Activated T-cell treated with anti-CD3 and anti-CD28 coated beads, Interleukin-2, amount 50 U/mL, for 4 hours (primary cell): ENCODE data around the gene ZBTB39. TPM values are rescaled to one million over a fixed set of nuclear protein-coding genes. Genes with fewer than 3 reads are reported as not detected.
A peak's percentile ranks its signal among the peaks of the same experiment; 100 is the strongest.
"Not testable (repeated sequence)": the region's sequence is repeated elsewhere in the genome, so short reads cannot be mapped to it uniquely, and the experiment has no call there.

ENCODE experiments used
- ATAC-seq, 2 donors: fragments of 200-7000 bp; cut with Tn5 transposase; one replicate each; pipeline ENCODE4 v1.10.0; 2021
- DNase-seq: peaks from one replicate; pipeline ENCODE4 v3.0.0-alpha.2; 2020
- H3K27me3 Mint-ChIP-seq: one replicate; pipeline ENCODE4 v1.8.0; 2021; ENCODE audit warnings: low read depth, mixed read lengths
- H3K36me3 Mint-ChIP-seq: one replicate; pipeline ENCODE4 v1.8.0; 2022; ENCODE audit warnings: mixed read lengths; ENCODE audit not compliant: insufficient read depth
- H3K4me1 Mint-ChIP-seq: one replicate; pipeline ENCODE4 v1.8.0; 2021; ENCODE audit warnings: low read depth, mixed read lengths
- H3K4me3 Mint-ChIP-seq: one replicate; pipeline ENCODE4 v1.8.0; 2021; ENCODE audit warnings: mild to moderate bottlenecking, moderate library complexity, mixed read lengths
- H3K9me3 Mint-ChIP-seq: one replicate; pipeline ENCODE4 v1.8.0; 2021; ENCODE audit warnings: mixed read lengths
- total RNA-seq, 3 donors: library from RNA; stranded (reverse); gene quantifications; one replicate each; pipeline ENCODE4 v1.2.1, GENCODE V29; 2021

Gene ZBTB39
- total RNA-seq, 3 donors from 2014 or later = 9.5 to 10.6 (median 9.7) TPM

DNA sequence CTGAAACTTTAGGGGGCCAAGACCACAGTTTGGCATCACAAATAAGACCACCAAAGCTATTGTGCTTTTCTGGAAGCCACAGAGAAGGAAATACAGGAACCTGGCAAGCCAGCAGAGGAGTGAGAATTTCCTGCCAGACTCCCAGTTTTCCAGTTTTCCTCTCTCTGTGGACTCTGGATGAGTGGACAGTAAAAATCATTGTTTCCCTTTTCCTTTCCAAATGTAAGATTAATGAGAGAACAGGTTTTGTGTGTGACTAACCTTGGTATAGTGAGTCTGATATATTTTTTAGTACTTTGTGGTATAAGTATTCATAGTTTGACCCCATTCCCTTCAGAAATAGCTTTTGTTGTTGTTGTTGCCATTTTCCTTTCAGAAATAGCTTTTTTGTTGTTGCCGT, 12.6 kb upstream of the ZBTB39 start:
- DNase-seq = no peak
- no peaks in the 10 kb centered on the region for H3K36me3 Mint-ChIP-seq
- peaks cover 6% of the 10 kb centered on the region for H3K27me3 Mint-ChIP-seq
- peaks cover 16% of the 10 kb centered on the region for H3K4me1 Mint-ChIP-seq
- H3K4me3 Mint-ChIP-seq = no peak overlapping the region
- H3K9me3 Mint-ChIP-seq = no peaks in the 10 kb centered on the region
- no peak for ATAC-seq

DNA sequence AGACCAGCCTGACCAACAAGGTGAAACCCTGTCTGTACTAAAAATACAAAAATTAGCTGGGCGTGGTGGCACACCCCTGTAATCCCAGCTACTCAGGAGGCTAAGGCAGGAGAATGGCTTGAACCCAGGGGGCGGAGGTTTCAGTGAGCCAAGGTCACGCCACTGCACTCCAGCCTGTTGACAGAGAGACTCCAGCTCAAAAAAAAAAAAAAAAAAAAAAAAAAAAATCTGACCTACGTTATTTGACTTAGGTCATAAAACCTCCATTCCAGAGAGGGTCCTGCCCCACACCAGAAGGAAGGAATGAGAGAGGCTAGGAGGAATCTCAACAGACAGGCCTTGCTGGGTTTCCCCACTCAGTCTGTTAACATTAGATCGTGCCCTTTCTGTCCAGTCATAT, 12.0 kb upstream of the ZBTB39 start:
- H3K4me3 Mint-ChIP-seq, ATAC-seq, H3K9me3 Mint-ChIP-seq, DNase-seq, H3K27me3 Mint-ChIP-seq, H3K36me3 Mint-ChIP-seq: not testable (repeated sequence)
- peaks cover 16% of the 10 kb centered on the region for H3K4me1 Mint-ChIP-seq

DNA sequence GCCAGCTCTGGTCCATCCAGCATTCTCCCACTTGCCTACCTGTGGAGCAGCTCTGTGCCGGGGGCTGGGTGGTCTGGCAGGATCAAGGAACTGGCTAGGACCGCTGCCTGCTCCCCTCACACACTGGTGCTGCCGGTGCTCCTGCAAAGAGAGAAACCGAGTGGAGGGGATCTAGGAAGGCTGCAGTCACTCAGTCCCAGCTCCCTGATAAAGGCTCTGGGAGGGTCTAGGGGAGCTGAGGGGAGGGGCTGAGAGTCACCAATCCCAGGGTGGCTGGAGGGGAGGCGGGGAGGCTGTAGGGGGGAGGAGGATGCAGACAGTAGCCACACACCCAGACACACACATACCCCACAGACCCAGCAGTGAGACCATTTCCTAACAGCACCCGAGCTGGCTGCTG, 10.0 kb upstream of the ZBTB39 start, which contains the start of gene TAC3:
Gene TAC3 (minus strand): TSS at position 182 of the 400 bp plus-strand sequence. CDS start 732 bp downstream, outside the sequence.
- peaks cover 30% of the 10 kb centered on the region for H3K4me1 Mint-ChIP-seq
- no peaks in the 10 kb centered on the region for H3K9me3 Mint-ChIP-seq
- no peaks in the 10 kb centered on the region for H3K36me3 Mint-ChIP-seq
- no peak for ATAC-seq
- no peak within 1 kb of the TSS for H3K4me3 Mint-ChIP-seq
- no peak for DNase-seq
- peaks cover 7% of the 10 kb centered on the region for H3K27me3 Mint-ChIP-seq

DNA sequence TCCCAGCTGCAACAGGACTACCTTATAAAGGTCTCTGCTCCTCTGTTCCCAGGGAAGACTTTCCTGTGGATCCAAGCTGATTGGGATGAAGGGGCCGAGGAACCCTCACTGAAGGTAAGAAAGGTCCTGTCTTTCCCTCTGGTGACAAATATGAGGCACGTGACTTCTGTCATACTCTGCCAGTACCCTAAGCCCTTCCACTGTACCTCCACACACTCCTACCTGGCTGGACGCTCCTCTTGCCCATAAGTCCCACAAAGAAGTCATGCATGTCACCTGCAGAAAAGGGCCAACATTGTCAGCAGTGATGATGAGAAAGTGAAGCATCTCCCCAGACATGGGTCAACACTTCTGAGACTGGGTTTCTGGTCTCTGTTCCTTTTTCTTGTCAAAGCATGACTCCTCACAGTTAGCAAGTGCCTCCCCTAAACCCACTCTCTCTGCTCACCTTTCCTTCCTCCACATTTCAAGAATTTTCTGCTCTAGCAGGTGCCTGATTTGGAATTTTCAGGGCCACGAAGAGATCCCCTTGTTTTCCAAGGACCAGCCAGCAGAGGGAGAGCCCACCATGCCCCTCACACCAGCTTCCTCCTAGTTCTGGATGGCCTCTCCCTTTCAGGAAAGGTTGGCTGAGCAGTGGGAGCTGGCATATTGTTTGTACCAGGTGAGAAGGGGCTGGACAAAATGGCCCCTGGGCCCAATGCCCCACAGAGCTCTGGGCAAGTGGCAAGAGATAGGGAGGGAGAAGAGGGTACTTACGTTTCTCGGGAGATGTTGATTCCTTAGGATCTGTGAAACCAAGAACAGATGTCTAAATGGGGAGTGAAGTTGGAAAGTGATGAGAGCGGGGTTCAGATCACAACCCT, 6.5 kb upstream of the ZBTB39 start:
- DNase-seq (no peak), ATAC-seq (no peak)
- H3K27me3 Mint-ChIP-seq = peaks cover 7% of the 10 kb centered on the region
- H3K4me3 Mint-ChIP-seq = no peak overlapping the region
- no peaks in the 10 kb centered on the region for H3K9me3 Mint-ChIP-seq
- H3K36me3 Mint-ChIP-seq = no peaks in the 10 kb centered on the region
- peaks cover 31% of the 10 kb centered on the region for H3K4me1 Mint-ChIP-seq

DNA sequence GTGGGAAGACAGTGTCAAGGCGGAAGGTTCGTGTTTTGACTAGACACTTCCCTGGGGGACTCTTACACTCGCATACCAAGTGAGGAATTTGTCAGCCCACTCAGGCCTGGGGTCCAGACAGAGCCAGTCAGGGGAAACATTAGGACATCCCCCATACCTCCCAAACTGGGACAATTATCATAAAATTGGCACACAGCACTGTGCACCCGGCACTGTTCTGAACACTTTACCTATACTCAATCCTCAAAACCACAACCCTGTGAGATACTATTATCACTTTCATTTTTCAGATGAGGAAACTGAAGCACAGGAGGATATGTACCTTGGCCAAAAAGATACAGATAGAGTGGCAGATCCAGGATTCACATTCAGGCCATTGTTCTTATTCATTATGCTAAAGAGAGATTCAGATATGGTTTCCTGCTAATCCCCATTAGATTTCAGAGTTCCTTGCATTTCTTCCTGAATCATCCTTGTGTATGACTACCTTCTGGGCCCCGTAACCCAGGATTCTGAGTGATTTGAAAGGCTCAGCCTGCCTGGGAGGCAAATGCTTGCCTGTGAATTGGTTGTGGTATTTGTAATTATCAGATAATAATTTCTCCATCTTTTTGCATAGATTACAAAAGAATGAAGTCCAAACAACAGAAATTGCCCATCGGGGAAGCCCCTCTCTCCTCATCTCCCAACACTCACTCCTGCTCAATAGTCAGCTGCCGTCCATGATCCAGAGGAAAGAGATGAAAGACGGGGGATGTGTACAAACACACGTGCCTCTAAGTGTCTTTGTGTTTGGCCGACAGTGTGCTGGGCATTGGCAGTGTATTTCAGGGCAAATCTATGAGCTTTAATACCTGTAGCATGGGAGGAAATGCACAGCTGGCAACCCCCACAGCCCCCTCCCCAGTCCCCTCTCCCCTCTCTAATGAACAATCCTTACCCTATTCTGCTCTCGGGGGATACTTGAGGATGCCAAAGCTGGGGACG, 5.4 kb upstream of the ZBTB39 start:
- peaks cover 41% of the 10 kb centered on the region for H3K4me1 Mint-ChIP-seq

DNA sequence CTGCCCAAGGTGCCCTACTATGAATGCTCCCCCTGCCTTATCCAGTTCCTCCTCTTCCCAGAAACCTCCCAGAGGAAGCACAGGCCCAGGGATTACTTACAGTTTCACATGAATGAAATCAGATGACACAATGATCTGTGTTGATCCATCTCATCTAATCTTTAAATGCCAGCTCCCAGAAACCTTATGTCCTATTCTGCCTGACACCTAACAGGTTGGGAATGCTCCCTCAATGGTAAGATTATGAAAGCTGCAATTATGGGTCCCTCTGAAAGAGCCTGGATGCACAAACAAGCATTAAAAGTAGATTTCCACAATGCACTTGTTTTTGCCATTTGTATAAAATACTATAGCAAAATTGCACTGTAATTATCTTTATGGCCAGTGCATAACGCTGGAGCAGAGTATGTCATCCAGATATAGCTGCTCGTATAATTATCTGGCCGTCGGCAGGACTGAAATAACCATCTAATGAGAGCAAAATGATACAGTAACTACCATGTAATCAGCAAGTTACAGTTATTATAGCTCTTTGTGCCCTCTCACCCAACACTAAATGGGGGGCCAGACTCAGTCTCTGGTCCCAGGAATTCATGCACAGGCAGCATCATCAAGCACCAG, 4.4 kb upstream of the ZBTB39 start:
- Mint-ChIP-seq H3K4me1 (peaks cover 43% of the 10 kb centered on the region), H3K9me3 (no peaks in the 10 kb centered on the region), H3K27me3 (peaks cover 7% of the 10 kb centered on the region), H3K36me3 (no peaks in the 10 kb centered on the region), H3K4me3 (no peak overlapping the region)
- DNase-seq (no peak), ATAC-seq (no peak)

More for the DNA sequence above, 5.4 kb upstream of the ZBTB39 start:
- ATAC-seq (peak; percentile 69 to 78), DNase-seq (no peak)
- Mint-ChIP-seq H3K36me3 (no peaks in the 10 kb centered on the region), H3K27me3 (peaks cover 7% of the 10 kb centered on the region), H3K4me3 (peak overlapping the region; percentile 30), H3K9me3 (no peaks in the 10 kb centered on the region)

DNA sequence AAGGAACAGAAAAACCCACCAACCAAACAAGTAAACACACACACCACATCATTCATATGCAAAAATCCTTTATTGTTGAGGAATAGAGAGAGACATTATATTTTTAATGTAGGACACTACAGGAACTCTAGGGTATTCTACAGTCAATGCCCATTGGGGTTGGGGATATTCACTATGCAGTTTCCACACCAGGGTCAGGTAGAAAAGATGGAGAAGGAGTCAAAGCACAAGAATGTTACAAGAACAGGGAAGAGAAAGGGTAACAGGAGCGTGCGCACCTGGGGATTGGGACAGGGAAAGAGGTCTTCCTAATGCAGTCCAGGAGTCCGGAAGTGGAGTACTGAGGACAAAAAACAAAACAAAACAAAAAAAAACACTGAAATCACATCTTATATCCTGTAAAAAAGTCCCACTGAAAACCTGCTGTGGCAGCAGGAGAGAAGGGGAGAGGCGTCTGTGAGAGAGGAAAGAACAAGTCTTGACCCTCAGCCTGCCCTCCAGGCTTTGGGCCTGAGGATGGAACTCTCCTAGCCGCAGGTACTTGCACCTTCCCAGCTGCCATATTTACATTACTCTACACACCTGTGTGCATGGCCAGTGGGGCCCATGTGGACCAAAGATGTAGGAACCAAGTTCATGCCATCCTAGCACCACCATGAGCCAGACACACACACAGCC, 3.7 kb upstream of the ZBTB39 start:
- Mint-ChIP-seq H3K36me3 (peaks cover 3% of the 10 kb centered on the region), H3K4me1 (peaks cover 49% of the 10 kb centered on the region)
- DNase-seq = no peak

DNA sequence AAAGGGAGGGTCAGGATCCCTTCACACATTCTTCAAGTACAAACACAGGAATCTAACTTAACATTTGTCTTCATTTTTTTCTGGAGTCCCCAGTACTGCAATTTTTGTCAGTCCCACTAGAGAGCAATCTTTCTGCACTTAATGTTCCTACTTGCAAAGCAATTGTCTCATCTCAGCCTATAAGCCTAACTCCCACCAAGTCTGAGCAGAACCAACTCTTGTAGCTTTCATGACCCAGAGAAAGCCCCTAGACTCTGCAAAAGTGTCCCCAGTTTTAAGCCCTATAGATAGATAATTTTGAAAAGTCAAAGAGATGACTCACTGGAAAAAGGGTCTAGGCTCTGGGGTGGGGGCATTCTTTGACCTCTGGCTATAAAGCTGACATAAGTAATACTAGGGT, 1.8 kb upstream of the ZBTB39 start:
- no peak overlapping the region for H3K4me3 Mint-ChIP-seq
- H3K9me3 Mint-ChIP-seq = no peaks in the 10 kb centered on the region
- H3K36me3 Mint-ChIP-seq = peaks cover 17% of the 10 kb centered on the region
- H3K27me3 Mint-ChIP-seq = no peaks in the 10 kb centered on the region
- H3K4me1 Mint-ChIP-seq = peaks cover 59% of the 10 kb centered on the region
- DNase-seq = no peak
- ATAC-seq = peak in 1 of 2 donors; percentile 20

More for the DNA sequence above, 3.7 kb upstream of the ZBTB39 start:
- ATAC-seq = no peak
- H3K27me3 Mint-ChIP-seq = peaks cover 6% of the 10 kb centered on the region
- no peaks in the 10 kb centered on the region for H3K9me3 Mint-ChIP-seq
- H3K4me3 Mint-ChIP-seq = no peak overlapping the region

DNA sequence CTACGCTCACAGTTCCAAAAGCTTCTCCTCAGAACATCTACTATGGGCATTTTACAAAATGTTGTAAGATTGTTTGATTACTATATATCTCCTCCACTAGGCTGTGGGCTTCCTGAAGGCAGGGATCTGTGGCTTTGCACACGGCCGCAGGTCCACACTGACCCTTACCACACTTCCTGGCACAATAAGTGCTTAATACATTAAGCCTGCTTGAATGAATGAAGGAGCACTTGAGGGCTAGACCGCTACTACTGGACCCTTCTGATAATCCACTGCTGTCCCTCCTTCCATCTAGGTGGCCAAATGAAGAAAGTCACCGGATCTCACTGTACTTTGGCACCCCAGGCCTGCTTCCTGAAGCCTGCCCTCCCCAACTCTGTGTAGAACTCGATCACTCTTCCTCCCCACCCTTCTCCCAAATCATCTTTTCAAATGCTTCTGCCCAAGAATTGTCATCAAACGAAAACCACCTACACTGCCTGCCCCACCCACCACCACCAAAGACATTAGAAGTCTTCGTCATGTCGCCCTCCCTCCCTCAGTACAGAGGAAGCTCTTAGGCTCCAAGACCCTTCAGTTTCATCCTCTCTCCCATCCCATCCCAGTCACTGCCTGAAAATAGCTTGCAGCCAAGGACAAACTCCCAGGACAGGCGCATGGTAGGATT, 596 bp upstream of the ZBTB39 start:
- peak; percentile 20 to 21 for ATAC-seq
- H3K4me3 Mint-ChIP-seq = peak overlapping the region; percentile 89
- no peaks in the 10 kb centered on the region for H3K27me3 Mint-ChIP-seq
- DNase-seq = peak; percentile 27
- peaks cover 25% of the 10 kb centered on the region for H3K36me3 Mint-ChIP-seq
- no peaks in the 10 kb centered on the region for H3K9me3 Mint-ChIP-seq
- peaks cover 58% of the 10 kb centered on the region for H3K4me1 Mint-ChIP-seq

DNA sequence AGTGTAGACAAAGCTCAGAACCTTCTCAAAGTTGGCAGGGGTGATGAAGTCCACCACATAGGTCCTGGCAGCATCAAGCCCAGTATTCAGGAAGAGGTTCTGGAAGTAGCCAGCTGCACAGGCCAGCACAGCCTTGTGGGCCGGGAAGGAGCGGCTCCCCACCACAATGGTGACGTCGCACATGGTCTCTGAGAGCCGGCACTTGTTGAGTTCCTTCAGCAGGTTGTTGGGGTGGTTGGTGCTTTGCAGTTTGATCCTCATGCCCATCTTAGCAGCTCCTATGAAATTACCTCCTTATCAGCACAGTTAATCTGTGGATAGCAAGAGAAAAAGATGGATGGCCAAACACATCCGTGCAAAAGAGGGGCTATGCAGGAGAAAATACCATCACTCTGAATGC, 1.7 kb downstream of the ZBTB39 start:
- no peak for DNase-seq
- no peak for ATAC-seq
- Mint-ChIP-seq H3K4me3 (peak overlapping the region; percentile 95), H3K4me1 (peaks cover 68% of the 10 kb centered on the region), H3K9me3 (no peaks in the 10 kb centered on the region), H3K36me3 (peaks cover 36% of the 10 kb centered on the region), H3K27me3 (no peaks in the 10 kb centered on the region)

DNA sequence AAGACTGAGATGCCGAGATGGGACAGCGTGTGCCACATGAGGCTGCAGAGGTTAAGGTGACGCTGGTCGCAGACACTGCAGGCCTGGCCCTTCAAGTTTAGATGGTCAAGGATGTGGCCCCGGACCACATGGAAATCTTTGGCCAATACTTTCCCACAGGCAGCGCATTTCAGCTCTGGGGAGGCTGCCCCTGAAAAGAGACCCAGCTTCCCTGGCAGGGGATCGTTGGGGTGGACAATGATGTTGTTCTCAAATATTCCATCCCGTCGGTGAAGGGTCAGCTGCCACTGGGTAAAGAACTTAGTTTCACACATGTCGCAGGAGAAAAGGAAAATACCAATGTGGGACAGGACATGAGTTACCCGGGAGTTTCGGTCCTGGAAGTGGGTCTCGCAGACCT, 3.0 kb downstream of the ZBTB39 start:
- peaks cover 40% of the 10 kb centered on the region for H3K36me3 Mint-ChIP-seq
- no peaks in the 10 kb centered on the region for H3K9me3 Mint-ChIP-seq
- H3K4me3 Mint-ChIP-seq = no peak overlapping the region
- DNase-seq (no peak), ATAC-seq (no peak)
- H3K27me3 Mint-ChIP-seq = no peaks in the 10 kb centered on the region
- H3K4me1 Mint-ChIP-seq = peaks cover 75% of the 10 kb centered on the region

DNA sequence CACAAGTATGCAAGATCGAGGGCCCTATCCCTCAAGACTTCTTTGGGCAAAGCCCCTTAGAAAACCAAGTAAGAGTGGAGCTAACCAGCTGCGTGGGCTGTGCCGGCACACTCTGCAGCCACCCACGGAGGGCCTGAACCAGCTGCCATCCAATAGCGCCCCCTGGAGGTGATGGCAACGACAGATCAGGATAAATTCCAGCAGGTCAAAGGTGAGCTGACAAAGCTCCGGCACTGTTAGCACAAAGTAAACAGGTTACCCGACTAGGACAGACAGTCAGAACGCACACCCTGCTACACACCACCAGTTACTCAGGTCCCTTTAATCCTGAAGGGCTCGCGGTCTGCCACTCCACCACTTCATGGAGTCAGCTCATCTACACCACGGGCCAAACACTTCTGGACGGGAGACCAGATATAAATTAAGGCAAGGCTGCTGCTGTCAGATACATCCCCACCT, 4.9 kb downstream of the ZBTB39 start:
- DNase-seq = peak; percentile 78
- H3K27me3 Mint-ChIP-seq = no peaks in the 10 kb centered on the region
- peaks cover 65% of the 10 kb centered on the region for H3K4me1 Mint-ChIP-seq
- H3K4me3 Mint-ChIP-seq = no peak overlapping the region
- H3K36me3 Mint-ChIP-seq = peaks cover 48% of the 10 kb centered on the region
- peak in 1 of 2 donors; percentile 11 for ATAC-seq
- H3K9me3 Mint-ChIP-seq = no peaks in the 10 kb centered on the region

DNA sequence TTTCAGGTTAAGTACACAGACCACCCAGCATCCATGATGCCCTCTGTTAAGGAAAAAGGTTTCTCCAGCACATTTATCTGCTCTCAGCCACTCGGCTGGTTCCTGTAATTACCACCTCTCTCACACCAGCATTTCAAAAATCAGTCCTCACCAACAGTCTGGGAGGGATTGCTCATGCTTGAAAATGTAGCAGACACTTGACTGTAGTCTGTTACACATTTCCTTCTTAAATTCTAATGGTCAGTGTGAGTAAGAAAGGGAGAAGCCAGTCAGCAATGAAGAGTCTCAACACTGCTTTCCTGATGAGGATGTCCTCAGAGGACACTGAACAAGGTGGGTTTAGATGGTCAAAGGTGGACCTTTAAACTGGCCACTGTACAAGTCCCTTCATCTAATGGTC, 6.0 kb downstream of the ZBTB39 start:
- H3K36me3 Mint-ChIP-seq = peaks cover 56% of the 10 kb centered on the region
- no peak overlapping the region for H3K4me3 Mint-ChIP-seq
- no peaks in the 10 kb centered on the region for H3K27me3 Mint-ChIP-seq
- H3K9me3 Mint-ChIP-seq = no peaks in the 10 kb centered on the region
- ATAC-seq = no peak
- H3K4me1 Mint-ChIP-seq = peaks cover 61% of the 10 kb centered on the region
- DNase-seq = no peak
